ENCODE results near the gene KRT14. TPM values are rescaled to one million over a fixed set of nuclear protein-coding genes. Genes with fewer than 3 reads are reported as not detected.

Gene KRT14
- total RNA-seq, 120 experiments from 2014 or later, result not detected

Other genes with a start within 250 kb of the KRT14 start
- gene KRT33A, start 236.1 kb downstream of the KRT14 start, total RNA-seq, result not detected
- 1 to 10 TPM in 1 of 120 experiments, under 1 TPM in 15, not detected in 104; 0.24 to 1.5 (median 0.31) TPM for gene KRT33B, start 217.1 kb downstream of the KRT14 start, total RNA-seq
- under 1 TPM in 1 of 120 experiments, not detected in 119; 0.29 TPM for gene KRT34, start 204.6 kb downstream of the KRT14 start, total RNA-seq
- gene KRT31, start 189.3 kb downstream of the KRT14 start, total RNA-seq, result 1 to 10 TPM in 80 of 120 experiments, under 1 TPM in 31, not detected in 9; 0.35 to 3.7 (median 1.3) TPM
- not detected for gene KRT37, start 162.3 kb downstream of the KRT14 start, total RNA-seq
- gene KRT38, start 145.9 kb downstream of the KRT14 start, total RNA-seq, result not detected
- not detected for gene KRT32, start 119.5 kb downstream of the KRT14 start, total RNA-seq
- gene KRT35, start 105.7 kb downstream of the KRT14 start, total RNA-seq, result not detected
- gene KRT36, start 97.0 kb downstream of the KRT14 start, total RNA-seq, result not detected
- gene KRT13, start 81.3 kb downstream of the KRT14 start, total RNA-seq, result 1 to 10 TPM in 2 of 120 experiments, under 1 TPM in 1, not detected in 117; 0.70 to 1.8 (median 1.2) TPM
- gene KRT15, start 68.0 kb downstream of the KRT14 start, total RNA-seq, result 1 to 10 TPM in 4 of 120 experiments, under 1 TPM in 10, not detected in 106; 0.09 to 1.3 (median 0.78) TPM
- 10 to 100 TPM in 1 of 120 experiments, 1 to 10 TPM in 78, under 1 TPM in 26, not detected in 15; 0.34 to 13.9 (median 1.5) TPM for gene KRT19, start 58.6 kb downstream of the KRT14 start, total RNA-seq
- under 1 TPM in 3 of 120 experiments, not detected in 117; 0.18 to 0.33 (median 0.24) TPM for gene KRT9, start 14.8 kb downstream of the KRT14 start, total RNA-seq
- 1 to 10 TPM in 1 of 120 experiments, under 1 TPM in 4, not detected in 115; 0.35 to 1.1 (median 0.47) TPM for gene KRT16, start 25.9 kb upstream of the KRT14 start, total RNA-seq
- 10 to 100 TPM in 105 of 120 experiments, 1 to 10 TPM in 14, not detected in 1; 2.7 to 45.6 (median 21.7) TPM for gene KRT17, start 37.7 kb upstream of the KRT14 start, total RNA-seq
- 100 to 1,000 TPM; 536 to 941 (median 703) TPM for gene EIF1, start 102.0 kb upstream of the KRT14 start, total RNA-seq
- gene GAST, start 125.4 kb upstream of the KRT14 start, total RNA-seq, result 1 to 10 TPM in 2 of 120 experiments, not detected in 118; 1.3 to 1.5 TPM
- gene HAP1, start 147.7 kb upstream of the KRT14 start, total RNA-seq, result 10 to 100 TPM in 101 of 120 experiments, 1 to 10 TPM in 19; 5.9 to 49.7 (median 14.5) TPM
- gene JUP, start 199.8 kb upstream of the KRT14 start, total RNA-seq, result 10 to 100 TPM in 118 of 120 experiments, 1 to 10 TPM in 2; 8.2 to 46.7 (median 21.8) TPM
- gene P3H4, start 225.1 kb upstream of the KRT14 start, total RNA-seq, result 10 to 100 TPM in 80 of 120 experiments, 1 to 10 TPM in 40; 5.0 to 25.5 (median 10.9) TPM
- gene FKBP10, start 226.1 kb upstream of the KRT14 start, total RNA-seq, result 10 to 100 TPM in 119 of 120 experiments, 1 to 10 TPM in 1; 8.8 to 66.9 (median 20.5) TPM
- gene NT5C3B, start 249.3 kb upstream of the KRT14 start, total RNA-seq, result 100 to 1,000 TPM in 3 of 120 experiments, 10 to 100 TPM in 117; 40.7 to 102 (median 75.6) TPM

All from dorsolateral prefrontal cortex (tissue), 118 donors.